ENCODE results near the gene CHD6. TPM values are rescaled to one million over a fixed set of nuclear protein-coding genes. Genes with fewer than 3 reads are reported as not detected.

Gene CHD6
- total RNA-seq, 1 experiment from 2014 or later: 98.5 TPM

DNA sequence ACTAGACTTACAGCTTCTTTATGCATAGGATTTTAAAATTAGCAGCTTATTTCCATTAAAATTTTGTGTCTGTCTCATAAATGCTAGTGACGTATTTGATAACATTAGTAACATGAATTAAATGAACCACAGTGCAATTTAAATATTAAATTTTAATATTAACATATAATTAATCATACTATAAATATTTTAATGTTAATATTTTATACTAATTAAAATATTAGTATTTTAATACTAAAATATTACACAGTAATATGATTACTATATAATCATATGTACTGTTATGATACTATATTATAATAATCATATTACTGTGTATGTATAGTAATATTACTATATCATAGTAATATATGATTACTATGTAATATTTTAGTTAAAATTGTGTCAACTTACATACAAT lies 73.7 kb downstream of the CHD6 start:
- intact Hi-C loops (cut with micrococcal nuclease; ENCODE audit: unreplicated experiment): no loop called here
- H3K4me1 Mint-ChIP-seq (ENCODE audit: low read depth, unreplicated experiment): peaks cover 9% of the 10 kb centered on the region
- no peak for DNase-seq
- no peaks in the 10 kb centered on the region for H3K27me3 Mint-ChIP-seq (ENCODE audit: unreplicated experiment)
- no peak overlapping the region for H3K27ac Mint-ChIP-seq (ENCODE audit: unreplicated experiment)
- CTCF ChIA-PET: interaction anchor here (0.6 to 1.5 kb wide), 3 partner anchors 28 to 1428 kb away, joined by 4 to 5 read pairs (median 5); no protein-coding TSS in a partner anchor
- H3K36me3 Mint-ChIP-seq (ENCODE audit: insufficient read depth, unreplicated experiment): no peaks in the 10 kb centered on the region
- BruUV-seq (replicated peaks): no TSS peak
- H3K4me3 Mint-ChIP-seq (ENCODE audit: low read depth, unreplicated experiment): no peak overlapping the region
- no peaks in the 10 kb centered on the region for H3K9me3 Mint-ChIP-seq (ENCODE audit: low read depth, unreplicated experiment)
- TF ChIP-seq, protein P1, sequence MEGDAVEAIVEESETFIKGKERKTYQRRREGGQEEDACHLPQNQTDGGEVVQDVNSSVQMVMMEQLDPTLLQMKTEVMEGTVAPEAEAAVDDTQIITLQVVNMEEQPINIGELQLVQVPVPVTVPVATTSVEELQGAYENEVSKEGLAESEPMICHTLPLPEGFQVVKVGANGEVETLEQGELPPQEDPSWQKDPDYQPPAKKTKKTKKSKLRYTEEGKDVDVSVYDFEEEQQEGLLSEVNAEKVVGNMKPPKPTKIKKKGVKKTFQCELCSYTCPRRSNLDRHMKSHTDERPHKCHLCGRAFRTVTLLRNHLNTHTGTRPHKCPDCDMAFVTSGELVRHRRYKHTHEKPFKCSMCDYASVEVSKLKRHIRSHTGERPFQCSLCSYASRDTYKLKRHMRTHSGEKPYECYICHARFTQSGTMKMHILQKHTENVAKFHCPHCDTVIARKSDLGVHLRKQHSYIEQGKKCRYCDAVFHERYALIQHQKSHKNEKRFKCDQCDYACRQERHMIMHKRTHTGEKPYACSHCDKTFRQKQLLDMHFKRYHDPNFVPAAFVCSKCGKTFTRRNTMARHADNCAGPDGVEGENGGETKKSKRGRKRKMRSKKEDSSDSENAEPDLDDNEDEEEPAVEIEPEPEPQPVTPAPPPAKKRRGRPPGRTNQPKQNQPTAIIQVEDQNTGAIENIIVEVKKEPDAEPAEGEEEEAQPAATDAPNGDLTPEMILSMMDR (IDR thresholded peaks at IDR 0.05; ENCODE audit: unreplicated experiment): no peak

DNA sequence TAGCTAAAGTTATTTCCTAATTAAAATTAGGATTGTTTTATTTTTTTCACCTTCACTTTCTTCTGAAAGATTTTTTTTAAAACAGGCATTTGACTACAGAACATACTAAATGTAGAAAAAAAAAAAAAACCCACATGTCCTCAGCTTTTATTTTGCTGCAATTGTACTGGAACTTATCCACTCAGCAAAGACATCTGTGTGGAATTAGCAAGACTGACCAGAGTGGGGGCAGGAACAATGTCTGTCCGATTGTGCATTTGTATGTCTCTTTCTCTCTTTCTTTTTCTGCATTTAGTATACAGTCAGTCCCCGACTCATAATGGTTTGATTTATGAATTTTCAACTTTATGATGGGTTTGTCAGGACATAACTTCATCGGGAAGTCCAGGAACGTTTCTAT lies 77.3 kb downstream of the CHD6 start:
- no peaks in the 10 kb centered on the region for H3K9me3 Mint-ChIP-seq (ENCODE audit: low read depth, unreplicated experiment)

DNA sequence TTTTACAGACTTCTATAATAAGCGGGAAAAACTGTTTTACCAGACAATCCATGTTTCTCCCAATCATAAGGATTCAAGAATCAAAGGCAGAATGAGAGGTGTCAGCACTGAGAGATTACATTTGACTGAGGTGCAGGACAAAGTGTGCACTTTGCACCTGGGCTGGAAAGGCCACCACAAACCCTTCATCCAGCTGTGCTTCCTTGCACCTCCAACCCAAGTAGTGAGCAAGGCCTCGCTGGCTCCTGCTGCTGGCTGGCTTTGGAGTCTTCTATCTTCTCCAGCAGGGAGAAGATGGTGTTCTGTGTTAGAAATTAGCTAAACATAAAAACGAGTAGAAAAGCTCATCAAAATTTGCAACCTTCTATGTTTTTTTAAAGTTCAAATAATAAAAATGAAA lies 77.7 kb downstream of the CHD6 start:
- BruUV-seq (replicated peaks): no TSS peak
- Mint-ChIP-seq H3K36me3 (ENCODE audit: insufficient read depth, unreplicated experiment) (no peaks in the 10 kb centered on the region), H3K9me3 (ENCODE audit: low read depth, unreplicated experiment) (no peaks in the 10 kb centered on the region), H3K4me1 (ENCODE audit: low read depth, unreplicated experiment) (peaks cover 11% of the 10 kb centered on the region), H3K27me3 (ENCODE audit: unreplicated experiment) (no peaks in the 10 kb centered on the region), H3K27ac (ENCODE audit: unreplicated experiment) (no peak overlapping the region), H3K4me3 (ENCODE audit: low read depth, unreplicated experiment) (no peak overlapping the region)
- TF ChIP-seq, protein P1 (IDR thresholded peaks at IDR 0.05; ENCODE audit: unreplicated experiment): no peak
- CTCF ChIA-PET: no interaction called here
- intact Hi-C loops (cut with micrococcal nuclease; ENCODE audit: unreplicated experiment): no loop called here
- no peak for DNase-seq

More for the DNA sequence above, 77.3 kb downstream of the CHD6 start:
- no peak overlapping the region for H3K27ac Mint-ChIP-seq (ENCODE audit: unreplicated experiment)
- BruUV-seq (replicated peaks): no TSS peak
- DNase-seq: no peak
- H3K27me3 Mint-ChIP-seq (ENCODE audit: unreplicated experiment): no peaks in the 10 kb centered on the region
- H3K36me3 Mint-ChIP-seq (ENCODE audit: insufficient read depth, unreplicated experiment): no peaks in the 10 kb centered on the region
- TF ChIP-seq, protein P1 (IDR thresholded peaks at IDR 0.05; ENCODE audit: unreplicated experiment): no peak
- intact Hi-C loops (cut with micrococcal nuclease; ENCODE audit: unreplicated experiment): no loop called here
- peaks cover 16% of the 10 kb centered on the region for H3K4me1 Mint-ChIP-seq (ENCODE audit: low read depth, unreplicated experiment)
- CTCF ChIA-PET: no interaction called here
- no peak overlapping the region for H3K4me3 Mint-ChIP-seq (ENCODE audit: low read depth, unreplicated experiment)

GRCh38 chr20:41538810-41539596 lies 79.2 kb downstream of the CHD6 start:
- intact Hi-C loops (cut with micrococcal nuclease; ENCODE audit: unreplicated experiment): no loop called here
- H3K27me3 Mint-ChIP-seq (ENCODE audit: unreplicated experiment): no peaks in the 10 kb centered on the region
- CTCF ChIA-PET: interaction anchor here (0.5 to 0.8 kb wide), 2 partner anchors 33 to 1898 kb away, joined by 3 to 5 read pairs; no protein-coding TSS in a partner anchor
- H3K4me3 Mint-ChIP-seq (ENCODE audit: low read depth, unreplicated experiment): no peak overlapping the region
- no peak for DNase-seq
- no peaks in the 10 kb centered on the region for H3K9me3 Mint-ChIP-seq (ENCODE audit: low read depth, unreplicated experiment)
- no peaks in the 10 kb centered on the region for H3K36me3 Mint-ChIP-seq (ENCODE audit: insufficient read depth, unreplicated experiment)
- H3K27ac Mint-ChIP-seq (ENCODE audit: unreplicated experiment): no peak overlapping the region
- TF ChIP-seq, protein P1 (IDR thresholded peaks at IDR 0.05; ENCODE audit: unreplicated experiment): no peak
- peaks cover 9% of the 10 kb centered on the region for H3K4me1 Mint-ChIP-seq (ENCODE audit: low read depth, unreplicated experiment)
- no TSS peak for BruUV-seq (replicated peaks)

Measured in Calu3 (cell line).